HG02588 (cell line): ENCODE results near the gene PHPT1.

Source experiments
- ATAC-seq: cut with Tn5 transposase; IDR thresholded peaks from one replicate; pipeline ENCODE4 v1.9.1; 2021; ENCODE audit warnings: mild to moderate bottlenecking, moderate library complexity; ENCODE audit not compliant: unreplicated experiment

Gene PHPT1

DNA sequence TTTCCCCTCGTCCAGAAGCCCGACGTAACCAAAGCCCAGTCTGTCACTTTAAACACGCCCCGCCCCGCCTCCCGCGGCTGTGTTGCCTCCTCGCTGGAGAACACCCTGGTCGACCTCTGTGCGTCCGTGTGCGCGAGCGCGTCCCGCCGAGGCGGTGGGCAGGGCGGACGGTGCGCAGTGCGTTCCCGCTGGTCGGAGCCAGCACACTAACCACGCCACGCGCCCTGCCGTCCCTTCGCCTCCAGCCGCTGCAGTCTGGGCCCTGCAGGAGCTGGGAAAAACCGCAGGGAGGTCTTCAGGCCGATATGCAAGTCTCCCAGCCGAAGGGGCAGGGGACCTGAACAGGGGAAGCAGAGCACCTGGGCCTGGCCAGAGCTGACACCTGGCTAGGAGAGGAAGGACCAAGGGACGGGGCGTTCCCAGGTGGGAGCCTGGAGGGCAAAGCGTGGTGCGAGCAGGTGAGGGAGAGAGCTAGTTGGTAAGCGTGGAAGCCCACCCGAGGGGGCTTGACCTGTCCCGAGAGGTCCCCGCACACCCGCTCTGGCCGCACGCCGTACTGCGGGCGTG, 1.3 kb upstream of the PHPT1 start:
- ATAC-seq, result no peak

DNA sequence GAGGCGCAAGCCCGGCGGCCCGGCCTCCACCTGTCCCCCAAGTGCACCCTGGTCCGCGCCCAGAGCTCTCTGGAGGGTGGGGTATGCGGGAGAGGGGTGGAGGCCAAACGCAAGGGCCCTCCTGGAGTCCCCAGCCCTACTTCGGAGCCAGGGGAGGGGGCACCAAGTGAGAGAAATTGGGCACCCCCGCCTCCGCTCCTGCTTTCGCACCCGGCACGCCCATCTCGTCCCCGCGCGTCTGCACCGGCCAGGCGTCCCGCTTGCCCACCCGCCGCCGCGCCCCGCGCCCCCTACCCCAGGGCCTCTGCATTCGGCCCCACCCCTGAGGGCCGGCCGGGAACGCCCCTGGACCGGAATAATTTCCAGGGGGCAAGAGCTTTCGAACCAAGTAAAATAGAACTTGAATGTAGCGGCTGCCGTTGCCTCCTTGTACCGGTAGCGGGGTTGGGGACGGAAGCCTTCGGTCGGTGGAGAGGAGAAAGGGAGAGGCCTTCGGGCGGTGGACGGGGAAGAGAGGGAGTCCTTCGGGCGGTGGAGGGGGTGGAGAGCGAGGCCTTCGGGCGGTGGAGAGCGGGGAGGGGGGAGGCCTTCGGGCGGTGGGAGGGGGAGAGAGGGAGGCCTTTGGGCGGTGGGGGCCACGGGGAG, 694 bp upstream of the PHPT1 start:
- peak; percentile 8 for ATAC-seq

DNA sequence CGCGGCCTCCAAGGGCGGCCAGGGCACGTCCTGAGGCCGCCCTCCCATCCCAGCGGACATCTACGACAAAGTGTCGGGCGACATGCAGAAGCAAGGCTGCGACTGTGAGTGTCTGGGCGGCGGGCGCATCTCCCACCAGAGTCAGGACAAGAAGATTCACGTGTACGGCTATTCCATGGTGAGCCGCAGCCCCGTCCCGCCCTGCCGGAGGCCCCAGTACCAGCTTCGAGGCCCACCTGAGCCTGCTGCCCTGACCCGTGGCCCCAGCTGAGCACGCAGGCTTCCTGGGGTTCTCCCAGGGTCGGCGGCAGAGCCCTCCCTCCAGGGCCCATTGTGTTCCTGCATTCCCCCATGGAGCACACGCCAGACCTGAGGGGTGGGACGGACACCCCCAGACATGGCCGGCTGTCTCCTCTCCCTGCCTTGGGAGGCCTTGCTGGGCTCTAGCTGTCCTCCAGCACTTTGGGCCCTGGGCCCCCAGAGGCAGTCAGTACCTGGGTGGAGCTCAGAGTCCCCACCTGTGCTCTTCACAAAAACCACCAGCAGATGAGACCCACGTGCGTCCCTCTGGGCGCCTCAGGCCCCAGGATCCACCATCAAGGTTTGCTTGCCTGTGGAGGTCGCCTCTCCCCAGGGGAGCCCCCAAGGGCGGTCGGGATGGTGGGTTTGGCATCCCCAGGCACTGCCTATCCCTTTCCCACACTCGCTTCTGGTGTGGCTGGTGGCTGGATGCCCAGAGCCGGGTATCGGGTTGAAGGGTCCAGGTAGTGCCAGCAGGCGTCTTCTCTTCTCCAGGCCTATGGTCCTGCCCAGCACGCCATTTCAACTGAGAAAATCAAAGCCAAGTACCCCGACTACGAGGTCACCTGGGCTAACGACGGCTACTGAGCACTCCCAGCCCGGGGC, 1.0 kb downstream of the PHPT1 start:
- ATAC-seq, result no peak

DNA sequence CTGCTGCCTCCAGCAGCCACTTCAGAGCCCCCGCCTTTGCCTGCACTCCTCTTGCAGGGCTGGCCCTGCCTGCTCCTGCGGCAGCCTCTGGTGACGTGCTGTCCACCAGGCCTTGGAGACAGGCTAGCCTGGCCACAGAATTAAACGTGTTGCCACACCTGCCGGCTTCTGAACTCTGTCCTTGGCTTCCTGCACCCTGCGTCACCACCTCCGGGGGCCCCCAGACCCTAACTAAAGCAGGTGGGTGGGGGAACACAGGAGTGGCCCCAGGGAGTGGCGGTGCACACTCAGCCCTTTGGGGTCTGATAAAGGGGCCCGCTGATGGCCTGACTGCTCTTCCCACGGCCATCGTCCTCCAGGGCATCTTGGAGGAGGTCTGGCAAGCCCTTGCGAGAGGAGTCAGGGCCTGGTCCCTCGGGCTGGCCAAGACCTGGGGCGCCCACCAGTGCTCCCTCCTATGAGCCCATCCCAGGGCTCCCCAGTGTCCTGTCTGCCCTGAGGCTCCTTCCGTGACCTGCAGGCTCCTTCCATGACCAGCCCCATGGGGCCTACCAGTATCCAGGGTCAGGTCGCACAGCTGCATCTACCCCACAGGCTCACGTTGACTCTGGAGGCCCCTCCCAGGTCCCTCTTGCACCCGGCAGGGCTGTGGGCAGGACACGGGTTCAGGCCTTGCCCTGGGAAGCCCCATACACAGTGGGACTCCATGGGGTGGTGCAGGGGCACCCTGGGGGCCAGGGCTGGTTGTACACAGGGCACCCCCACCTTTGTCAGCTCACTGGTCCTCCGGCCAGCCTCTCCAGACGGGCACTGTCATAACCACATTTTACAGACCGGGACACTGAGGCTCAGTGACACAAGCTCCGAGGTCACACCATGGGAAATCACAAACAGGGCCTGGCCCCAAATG, 1.9 kb downstream of the PHPT1 start:
- ATAC-seq, result no peak

DNA sequence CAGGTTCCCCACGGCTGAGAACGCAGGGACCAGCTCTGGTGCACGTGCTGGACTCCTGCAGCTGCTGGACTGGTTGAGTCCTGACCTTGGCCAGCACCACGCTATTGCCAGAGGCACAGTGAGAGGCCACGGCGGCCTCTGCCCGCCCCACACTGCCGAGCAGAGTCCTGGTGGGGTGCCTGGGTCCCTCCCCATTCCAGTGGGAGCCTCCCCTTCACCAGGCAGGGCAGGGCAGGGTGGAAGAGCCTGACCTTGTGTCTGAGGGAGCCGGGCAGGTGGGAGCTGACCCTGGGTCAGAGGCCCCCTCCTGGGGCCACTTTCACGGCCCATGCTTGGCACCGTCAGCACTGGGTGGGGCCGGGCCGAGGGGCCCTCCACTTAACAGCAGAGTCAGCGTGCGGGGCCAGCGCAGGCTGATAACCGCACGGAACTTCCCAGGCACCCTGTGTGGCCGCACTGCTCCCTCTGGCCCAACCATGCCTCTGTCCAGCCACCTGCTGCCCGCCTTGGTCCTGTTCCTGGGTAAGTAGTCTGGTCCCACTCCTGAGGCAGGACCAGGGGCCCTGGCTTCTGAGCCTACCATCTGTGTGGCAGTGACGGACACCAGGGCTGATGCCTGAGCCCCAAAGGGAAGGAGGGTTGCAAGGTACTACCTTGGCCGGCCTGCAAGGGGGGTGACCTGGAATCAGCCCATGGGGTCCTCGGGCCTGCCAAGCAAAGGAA, 2.9 kb downstream of the PHPT1 start, which contains the start of gene MAMDC4:
MAMDC4 (plus strand) TSS at position 406 of the 723 bp plus-strand sequence; CDS start at position 477, 71 bp downstream.
- ATAC-seq, result no peak

DNA sequence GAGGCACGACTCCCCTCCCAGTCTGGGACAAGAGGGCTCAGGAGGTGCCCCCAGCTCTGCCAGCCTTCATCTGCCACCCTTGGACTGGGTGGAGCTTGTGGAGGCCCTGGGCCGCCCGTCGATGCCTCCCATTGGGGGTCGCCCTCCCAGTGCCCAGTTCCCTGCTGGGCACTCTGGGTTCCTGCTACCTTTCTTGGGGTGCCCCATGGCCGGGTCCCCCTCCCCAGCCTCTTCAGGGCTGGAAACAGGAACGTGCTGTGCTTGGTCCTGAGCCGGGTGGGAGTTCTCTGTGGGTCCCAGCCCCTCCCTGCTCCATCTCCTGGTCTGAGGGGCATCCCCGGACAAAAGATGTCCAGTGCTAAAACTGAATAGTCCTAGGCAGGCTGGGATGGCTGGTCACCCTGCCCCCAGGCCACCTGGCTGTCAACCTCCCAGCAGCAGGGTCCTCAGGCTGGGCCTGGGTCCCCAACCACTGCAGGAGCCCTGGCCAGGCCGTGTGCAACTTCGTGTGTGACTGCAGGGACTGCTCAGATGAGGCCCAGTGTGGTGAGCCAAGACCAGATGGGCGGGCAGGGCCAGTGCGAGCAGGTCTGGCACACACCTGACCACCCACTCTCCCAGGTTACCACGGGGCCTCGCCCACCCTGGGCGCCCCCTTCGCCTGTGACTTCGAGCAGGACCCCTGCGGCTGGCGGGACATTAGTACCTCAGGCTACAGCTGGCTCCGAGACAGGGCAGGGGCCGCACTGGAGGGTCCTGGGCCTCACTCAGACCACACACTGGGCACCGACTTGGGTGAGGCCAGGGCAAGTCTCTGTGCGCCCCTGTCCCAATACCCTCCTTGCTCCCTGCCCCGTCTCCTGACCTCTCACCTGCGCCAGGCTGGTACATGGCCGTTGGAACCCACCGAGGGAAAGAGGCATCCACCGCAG, 3.7 kb downstream of the PHPT1 start:
- ATAC-seq, result no peak

DNA sequence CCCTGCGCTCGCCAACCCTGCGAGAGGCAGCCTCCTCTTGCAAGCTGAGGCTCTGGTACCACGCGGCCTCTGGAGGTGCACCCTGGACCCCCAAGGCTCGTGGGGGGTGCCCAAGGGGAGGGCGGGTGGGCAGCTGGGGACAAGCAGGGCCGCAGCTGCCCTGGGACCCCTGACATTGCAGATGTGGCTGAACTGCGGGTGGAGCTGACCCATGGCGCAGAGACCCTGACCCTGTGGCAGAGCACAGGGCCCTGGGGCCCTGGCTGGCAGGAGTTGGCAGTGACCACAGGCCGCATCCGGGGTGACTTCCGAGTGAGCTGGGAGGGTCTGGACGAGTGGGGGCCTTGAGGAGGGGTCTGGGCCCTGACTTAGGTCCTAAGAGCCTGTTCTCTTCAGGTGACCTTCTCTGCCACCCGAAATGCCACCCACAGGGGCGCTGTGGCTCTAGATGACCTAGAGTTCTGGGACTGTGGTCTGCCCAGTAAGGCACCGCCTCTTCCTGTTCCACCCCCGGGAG, 4.4 kb downstream of the PHPT1 start:
- ATAC-seq, result no peak

DNA sequence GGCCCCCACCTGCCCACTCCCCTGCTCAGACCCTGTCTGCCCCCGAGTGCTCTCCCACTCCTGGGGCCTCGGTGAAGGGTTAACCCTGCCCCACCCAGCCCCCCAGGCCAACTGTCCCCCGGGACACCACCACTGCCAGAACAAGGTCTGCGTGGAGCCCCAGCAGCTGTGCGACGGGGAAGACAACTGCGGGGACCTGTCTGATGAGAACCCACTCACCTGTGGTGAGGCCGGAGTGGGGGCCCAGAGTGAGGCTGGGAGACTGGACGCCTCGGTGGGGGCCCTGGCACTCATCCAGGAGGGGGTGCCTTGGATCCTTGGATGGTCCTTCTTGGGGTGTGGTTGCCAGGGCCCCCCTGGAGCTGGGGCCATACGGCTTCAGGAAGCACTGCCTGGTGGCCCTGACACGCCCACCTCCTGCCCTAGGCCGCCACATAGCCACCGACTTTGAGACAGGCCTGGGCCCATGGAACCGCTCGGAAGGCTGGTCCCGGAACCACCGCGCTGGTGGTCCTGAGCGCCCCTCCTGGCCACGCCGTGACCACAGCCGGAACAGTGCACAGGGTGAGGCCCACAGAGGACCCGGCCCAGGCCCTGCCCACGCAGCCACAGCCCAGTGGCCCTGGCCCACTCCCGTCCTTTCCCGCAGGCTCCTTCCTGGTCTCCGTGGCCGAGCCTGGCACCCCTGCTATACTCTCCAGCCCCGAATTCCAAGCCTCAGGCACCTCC, 5.1 kb downstream of the PHPT1 start:
- ATAC-seq, result no peak

DNA sequence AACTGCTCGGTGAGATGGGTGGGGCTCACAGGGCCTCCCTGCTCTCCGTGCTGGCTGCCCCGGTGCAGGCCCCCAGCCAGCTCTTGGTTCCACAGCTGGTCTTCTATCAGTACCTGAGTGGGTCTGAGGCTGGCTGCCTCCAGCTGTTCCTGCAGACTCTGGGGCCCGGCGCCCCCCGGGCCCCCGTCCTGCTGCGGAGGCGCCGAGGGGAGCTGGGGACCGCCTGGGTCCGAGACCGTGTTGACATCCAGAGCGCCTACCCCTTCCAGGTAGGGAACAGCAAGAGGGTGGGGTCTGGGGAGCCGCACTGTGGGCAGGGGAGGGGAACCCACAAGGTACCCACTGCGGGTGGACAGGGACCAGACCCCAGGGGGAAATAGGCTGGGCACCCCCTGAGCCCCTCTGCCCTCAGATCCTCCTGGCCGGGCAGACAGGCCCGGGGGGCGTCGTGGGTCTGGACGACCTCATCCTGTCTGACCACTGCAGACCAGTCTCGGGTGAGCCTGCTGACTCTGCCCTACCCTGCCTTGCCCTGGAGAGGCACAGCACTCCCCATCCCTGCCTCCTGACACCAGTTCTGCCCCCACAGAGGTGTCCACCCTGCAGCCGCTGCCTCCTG, 5.7 kb downstream of the PHPT1 start:
- no peak for ATAC-seq

DNA sequence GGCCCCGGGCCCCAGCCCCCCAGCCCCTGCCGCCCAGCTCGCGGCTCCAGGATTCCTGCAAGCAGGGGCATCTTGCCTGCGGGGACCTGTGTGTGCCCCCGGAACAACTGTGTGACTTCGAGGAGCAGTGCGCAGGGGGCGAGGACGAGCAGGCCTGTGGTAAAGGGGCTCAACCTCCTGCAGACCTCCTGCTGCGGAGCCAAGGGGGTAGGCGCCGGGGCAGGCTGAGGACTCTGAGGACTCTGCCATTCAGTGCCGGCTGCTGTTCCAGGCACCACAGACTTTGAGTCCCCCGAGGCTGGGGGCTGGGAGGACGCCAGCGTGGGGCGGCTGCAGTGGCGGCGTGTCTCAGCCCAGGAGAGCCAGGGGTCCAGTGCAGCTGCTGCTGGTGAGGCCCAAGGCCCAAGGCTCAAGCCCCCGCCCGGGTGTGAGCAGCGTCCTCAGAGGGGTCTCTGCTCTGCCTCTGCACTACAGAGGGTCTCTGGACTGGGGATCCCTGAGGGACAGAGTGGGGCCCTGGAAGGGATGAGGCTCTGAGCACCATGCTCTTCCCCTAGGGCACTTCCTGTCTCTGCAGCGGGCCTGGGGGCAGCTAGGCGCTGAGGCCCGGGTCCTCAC, 6.4 kb downstream of the PHPT1 start:
- ATAC-seq, result no peak

DNA sequence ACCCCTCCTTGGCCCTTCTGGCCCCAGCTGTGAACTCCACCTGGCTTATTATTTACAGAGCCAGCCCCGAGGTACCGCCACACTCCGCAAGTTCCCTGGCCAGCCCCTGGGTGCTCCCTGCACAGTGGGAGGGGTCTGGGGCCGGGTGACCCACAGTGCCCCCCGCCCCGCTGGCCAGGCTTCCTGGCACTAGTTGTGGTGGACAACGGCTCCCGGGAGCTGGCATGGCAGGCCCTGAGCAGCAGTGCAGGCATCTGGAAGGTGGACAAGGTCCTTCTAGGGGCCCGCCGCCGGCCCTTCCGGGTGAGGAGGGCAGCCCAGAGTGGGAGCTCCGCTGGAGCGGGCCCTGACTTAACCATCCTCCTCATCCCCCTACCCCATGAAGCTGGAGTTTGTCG, 6.9 kb downstream of the PHPT1 start:
- no peak for ATAC-seq

DNA sequence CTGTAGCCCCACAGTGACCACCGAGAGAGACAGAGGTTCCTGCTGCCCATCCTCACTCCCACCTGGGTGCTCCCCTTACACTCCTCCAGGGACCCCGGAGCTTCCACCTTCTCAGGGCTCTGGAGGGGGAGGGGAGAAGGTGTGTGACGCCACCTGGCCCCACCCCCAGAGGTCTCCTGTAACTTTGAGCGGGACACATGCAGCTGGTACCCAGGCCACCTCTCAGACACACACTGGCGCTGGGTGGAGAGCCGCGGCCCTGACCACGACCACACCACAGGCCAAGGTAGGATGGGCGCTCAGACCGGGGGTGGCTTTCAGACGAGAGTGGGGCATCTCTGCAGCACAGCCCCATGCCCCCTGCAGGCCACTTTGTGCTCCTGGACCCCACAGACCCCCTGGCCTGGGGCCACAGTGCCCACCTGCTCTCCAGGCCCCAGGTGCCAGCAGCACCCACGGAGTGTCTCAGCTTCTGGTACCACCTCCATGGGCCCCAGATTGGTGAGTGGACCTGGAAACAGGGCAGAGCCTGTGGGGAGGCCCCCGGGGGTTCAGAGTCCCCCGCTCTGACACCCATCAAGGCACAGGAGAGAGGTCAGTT, 7.4 kb downstream of the PHPT1 start:
- no peak for ATAC-seq

DNA sequence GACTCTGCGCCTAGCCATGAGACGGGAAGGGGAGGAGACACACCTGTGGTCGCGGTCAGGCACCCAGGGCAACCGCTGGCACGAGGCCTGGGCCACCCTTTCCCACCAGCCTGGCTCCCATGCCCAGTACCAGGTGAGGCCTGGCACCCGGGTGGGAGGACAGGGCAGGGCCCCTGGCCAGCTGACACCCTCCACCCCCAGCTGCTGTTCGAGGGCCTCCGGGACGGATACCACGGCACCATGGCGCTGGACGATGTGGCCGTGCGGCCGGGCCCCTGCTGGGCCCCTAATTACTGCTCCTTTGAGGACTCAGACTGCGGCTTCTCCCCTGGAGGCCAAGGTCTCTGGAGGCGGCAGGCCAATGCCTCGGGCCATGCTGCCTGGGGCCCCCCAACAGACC, 8.0 kb downstream of the PHPT1 start:
- no peak for ATAC-seq

DNA sequence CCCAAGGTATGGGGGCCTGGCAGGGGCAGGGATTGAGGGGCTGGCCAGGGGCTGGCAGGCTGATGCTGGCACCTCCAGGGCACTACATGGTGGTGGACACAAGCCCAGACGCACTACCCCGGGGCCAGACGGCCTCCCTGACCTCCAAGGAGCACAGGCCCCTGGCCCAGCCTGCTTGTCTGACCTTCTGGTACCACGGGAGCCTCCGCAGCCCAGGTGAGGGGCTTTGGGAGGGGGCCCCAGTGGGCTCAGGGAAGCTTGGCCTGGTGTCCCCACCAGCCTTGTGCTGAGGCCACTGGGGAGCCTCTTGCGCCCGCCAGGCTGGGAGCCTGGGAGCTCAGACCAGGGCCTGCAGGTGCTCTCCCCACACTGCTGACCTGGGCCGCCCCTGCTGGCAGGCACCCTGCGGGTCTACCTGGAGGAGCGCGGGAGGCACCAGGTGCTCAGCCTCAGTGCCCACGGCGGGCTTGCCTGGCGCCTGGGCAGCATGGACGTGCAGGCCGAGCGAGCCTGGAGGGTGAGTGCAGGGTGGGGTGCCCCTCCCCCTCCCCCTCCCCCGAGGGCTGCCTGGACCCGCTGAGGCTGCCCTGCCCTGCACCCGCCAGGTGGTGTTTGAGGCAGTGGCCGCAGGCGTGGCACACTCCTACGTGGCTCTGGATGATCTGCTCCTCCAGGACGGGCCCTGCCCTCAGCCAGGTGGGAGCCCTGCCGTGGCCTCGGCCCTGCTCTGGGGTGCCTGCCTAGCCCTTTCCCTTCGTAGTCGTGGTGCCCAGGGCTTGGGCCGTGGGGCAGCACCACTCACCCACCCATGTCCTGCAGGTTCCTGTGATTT, 8.6 kb downstream of the PHPT1 start:
- no peak for ATAC-seq

DNA sequence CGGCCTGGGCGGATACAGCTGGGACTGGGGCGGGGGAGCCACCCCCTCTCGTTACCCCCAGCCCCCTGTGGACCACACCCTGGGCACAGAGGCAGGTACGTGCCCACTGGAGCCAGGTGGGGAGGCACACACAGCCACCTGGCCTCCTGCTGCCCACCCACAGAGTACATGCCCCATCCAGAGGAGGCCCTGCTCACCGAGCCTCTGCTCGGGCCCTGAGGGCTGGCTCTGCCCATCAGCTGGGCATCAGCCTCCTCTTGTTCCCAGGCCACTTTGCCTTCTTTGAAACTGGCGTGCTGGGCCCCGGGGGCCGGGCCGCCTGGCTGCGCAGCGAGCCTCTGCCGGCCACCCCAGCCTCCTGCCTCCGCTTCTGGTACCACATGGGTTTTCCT, 9.2 kb downstream of the PHPT1 start:
- no peak for ATAC-seq
